PC-9 (cell line): ENCODE measurements around the gene CHRNA4.

Experiments
- CTCF ChIP-seq: fragments of 200-600 bp; sonication (generic); conservative IDR thresholded peaks from 2 replicates; pipeline ENCODE4 v1.6.1; 2017; ENCODE audit warnings: mixed run types, antibody characterized with exemption, mild to moderate bottlenecking, moderate library complexity
- EZH2 ChIP-seq: fragments of 200-600 bp; sonication (generic); IDR thresholded peaks from 2 replicates; pipeline ENCODE4 v1.8.0; 2017; ENCODE audit warnings: antibody characterized with exemption, low read depth

- no peak for TF ChIP-seq CTCF
- no peak for TF ChIP-seq EZH2
Measured at GRCh38 chr20:63297796-63298572, 63.2 kb downstream of the CHRNA4 start.
